SKM-1 treated with dmso at 0.1 percent for 144 hours (cell line): ENCODE measurements around the gene FOXJ2.
"Not testable (repeated sequence)": the region's sequence is repeated elsewhere in the genome, so short reads cannot be mapped to it uniquely, and the experiment has no call there.

Experiments
- DNase-seq: peaks from one replicate; lab custom pipeline; 2025; ENCODE audit not compliant: unreplicated experiment; lab: John Stamatoyannopoulos, UW

The FOXJ2 gene

DNA sequence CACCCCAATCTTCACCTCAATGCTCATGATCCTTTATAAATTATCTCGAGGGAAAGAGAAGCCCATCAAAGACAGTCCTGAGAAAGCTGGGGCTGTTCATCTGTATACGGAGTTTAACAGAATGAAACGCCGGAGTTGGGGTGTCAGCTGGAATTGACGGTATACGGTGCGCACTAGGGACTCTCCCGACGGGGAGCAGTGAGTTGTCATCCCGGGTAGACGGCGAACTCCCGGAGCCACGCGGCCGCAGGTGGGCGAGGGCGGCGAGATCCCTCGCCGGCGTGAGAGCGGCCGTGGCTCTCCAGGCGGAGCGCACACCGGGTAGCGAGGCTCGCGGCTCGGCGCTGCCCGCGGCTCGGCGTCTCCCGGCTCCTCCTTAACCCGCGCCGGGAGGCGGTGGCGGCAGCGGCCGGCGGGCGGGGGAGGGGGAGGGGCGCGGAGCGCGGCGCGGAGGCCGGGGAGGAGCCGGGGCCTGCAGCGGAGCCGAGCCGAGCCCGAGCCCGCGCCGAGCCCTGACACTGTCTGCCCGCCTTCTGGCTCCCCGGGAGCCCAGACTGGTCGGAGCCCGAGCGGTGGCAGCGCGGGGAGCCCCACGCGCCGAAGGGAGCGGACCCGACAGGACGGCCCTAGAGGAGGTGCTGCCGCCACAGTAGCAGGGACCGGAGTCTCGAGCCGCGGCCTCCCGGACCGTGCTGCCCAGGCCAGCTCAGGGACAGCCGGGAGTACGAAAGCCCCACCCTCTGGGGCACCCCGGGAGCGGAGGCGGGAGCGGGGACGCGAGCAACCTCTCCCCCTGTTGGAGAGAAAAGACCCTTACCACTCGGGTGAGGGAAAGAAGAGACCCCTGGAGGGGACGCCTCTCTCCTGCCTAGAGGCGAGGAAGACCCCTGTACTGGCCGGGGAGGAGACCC is at the start of gene FOXJ2:
TSS of gene FOXJ2 (plus strand) at position 475 of the 911 bp plus-strand sequence. CDS start 7,117 bp downstream, outside the sequence.
- no peak for DNase-seq

DNA sequence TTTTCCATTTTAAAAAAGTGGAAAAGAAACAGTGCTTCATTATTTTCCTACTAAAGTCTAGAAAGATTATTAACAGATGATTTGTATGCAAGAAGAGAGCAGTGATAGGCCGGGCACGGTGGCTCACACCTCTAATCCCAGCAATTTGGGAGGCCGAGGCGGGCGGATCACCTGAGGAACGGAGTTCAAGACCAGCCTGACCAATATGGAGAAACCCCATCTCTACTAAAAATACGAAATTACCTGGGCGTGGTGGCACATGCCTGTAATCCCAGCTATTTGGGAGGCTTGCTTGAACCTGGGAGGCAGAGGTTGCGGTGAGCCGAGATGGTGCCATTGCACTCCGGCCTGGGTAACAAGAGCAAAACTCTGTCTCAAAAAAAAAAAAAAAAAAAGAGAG is 49.5 kb upstream of the FOXJ2 start:
- DNase-seq, result not testable (repeated sequence)

DNA sequence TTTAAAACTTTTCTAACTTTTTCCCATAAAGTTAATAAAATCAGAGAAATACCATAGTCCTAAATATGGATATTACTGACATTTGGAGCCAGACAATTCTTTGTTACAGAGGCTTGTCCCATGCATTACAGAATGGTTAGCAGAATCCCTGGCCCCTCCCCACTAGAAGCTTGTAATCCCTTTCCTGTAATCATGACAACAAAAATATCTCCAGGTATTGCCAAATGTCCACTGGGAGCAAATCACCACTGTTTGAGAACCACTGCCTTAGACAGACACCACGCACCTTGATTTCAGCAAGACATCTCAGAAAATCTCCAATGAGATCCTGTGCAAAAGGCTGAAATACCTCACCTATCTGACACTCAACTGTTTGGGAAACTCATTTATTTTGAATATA is 49.1 kb upstream of the FOXJ2 start:
- DNase-seq, result not testable (repeated sequence)

DNA sequence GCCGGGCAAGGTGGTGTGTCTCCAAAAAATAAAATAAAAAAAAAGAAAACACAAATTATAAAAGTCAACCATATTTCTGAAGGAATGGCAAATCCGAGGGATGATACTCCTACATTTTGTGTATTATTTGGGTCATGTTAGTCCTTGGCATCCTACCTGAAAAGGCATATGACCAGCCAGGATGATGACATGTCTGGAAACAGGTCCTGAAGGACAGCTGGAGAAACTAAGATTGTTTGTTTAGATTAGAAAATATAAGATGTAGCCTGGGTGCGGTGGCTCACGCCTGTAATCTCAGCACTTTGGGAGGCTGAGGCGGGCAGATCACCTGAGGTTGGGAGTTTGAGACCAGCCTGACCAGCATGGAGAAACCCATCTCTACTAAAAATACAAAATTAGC is 47.6 kb upstream of the FOXJ2 start:
- DNase-seq, result no peak

DNA sequence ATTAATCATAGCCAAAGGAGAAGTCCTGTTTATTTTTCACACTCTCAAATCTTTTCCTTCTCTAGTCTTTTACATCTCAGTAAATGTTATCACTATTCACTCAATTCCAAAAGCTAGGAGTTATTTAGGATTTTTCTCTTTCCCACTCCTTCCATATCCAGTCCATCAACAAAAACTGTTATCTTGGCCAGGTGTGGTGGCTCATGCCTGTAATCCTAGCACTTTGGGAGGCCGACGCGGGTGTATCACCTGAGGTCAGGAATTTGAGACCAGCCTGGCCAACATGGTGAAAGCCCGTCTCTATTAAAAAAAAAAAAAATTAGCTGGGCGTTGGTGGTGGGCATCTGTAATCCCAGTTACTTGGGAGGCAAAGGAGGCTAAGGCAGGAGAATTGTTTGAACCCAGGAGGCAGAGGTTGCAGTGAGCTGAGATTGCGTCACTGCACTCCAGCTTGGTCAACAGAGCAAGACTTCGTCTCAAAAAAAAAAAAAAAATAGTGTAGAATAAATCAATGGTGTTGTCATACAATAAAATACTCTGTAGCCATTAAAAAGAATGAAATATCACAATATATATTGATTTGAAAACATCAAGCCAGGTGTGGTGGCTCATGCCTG is 46.6 kb upstream of the FOXJ2 start:
- no peak for DNase-seq

DNA sequence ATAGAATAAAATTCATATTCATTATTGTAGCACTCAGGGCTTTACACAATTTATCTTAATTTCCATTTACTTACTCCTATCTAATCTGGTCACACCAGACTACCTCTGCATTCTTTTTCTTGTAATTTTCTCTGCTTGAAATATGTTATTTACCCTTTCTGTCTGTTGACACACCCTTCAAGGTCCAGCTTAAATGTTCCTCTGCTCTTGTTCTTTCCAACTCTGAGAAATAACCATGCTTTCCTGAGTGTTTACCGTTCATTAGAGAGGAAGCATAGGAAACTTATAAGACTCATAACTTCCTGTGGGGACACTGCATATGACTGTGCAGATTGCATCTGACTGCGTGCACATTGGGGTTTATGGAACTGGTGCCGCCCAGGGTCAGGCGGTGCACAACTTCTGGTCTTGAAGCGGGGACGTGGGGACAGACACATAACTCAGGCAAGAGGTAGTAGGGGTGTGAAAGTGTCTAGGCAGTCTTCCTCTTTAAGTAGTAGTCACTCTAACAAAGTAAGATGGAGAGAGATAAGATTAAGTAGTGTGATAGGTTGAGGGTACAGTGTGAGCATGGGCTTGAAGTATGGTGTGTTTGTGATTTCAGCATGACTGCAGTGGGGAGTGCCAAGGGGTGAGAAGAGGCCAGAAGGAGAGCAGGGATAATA is 42.6 kb upstream of the FOXJ2 start:
- DNase-seq, result peak; percentile 46

DNA sequence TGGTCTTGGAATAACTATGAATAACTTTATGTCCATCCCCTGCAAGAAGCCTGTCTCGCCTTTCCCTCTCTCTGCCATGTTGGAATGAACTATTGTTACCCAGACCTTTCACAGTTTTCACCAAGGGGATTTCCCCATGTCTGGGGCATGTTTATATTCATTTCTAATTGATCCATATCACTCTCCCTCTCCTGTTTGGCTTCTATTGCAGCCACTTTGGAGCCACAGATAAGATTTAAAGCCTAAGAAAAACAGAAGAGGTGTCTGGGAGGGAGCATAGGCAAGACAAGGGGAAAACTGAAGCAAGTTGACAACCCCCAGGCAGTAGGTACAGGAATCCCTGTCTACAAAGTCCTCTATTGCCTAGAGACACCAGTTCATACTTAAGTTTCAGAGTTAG is 41.0 kb upstream of the FOXJ2 start:
- DNase-seq, result no peak

DNA sequence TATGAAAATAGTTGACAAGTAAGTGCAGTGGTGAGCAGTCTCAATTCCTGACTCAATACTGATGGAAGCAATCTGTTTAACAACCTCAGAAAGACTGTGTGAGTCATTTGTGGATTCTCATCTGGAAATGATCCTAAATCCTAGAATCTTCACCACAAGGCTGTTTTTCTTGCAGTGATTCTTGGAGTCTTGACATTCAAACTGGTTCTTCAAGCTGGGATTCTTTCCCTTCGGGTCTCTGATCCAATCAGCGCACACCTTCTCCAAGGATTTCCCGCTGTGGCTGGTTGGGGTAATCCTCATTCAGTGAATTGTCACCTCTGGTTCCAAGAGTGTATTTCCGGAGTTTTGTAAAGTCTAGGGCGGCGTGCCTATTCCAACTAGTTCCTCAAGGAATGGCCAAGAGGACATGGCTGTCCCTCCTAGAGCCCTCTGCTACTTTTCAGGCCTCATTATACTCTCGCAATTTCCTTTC is 37.7 kb upstream of the FOXJ2 start:
- DNase-seq, result no peak

DNA sequence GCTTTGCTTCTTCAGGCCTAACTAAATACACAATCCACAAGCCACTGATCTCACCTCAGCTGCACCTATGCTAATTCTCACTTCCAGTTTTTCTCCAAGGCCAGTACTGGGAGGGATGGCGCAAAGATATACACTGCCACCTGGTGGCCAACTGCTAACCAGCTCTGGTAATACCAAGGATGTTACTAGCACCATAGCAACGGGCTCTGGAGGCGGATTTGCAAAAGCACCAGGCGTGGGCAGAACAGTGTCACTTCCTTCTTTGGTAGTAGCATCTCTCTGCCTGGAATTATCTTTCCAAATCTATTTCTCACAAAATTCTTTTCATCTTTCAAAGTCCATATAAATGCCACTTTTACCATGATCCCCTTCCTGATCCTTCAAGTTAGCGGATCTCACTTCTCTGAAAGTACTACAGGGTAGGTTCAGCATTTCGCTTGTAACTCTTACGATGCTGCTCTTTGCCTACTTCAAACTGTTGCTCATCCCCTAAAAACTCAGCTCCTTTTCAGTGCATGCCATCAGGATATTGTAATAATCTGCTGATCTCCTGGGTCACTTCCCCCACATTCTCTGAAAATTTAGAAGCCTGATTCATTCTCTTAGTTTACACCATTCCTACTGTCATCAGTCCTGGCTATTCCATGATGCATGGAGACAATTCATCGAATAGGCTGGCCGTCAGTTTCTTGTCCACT is 37.1 kb upstream of the FOXJ2 start:
- peak; percentile 76 for DNase-seq

DNA sequence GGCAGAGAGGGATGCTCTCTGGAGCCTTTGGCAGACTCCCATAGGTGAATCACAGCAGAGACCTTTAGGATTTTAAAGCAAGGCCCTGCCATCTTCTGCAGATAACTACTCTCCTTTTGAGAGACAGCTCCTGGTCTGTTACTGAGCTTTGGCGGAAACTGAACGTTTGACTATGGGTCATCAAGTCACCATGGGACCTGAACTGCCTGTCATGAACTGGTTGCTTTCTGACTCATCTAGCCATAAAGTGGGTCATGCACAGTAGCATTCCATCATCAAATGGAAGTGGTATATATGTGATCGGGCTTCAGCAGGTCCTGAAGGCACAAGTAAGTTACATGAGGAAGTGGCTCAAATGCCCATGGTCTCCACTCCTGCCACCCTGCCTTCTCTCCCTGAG is 31.7 kb upstream of the FOXJ2 start:
- not testable (repeated sequence) for DNase-seq

DNA sequence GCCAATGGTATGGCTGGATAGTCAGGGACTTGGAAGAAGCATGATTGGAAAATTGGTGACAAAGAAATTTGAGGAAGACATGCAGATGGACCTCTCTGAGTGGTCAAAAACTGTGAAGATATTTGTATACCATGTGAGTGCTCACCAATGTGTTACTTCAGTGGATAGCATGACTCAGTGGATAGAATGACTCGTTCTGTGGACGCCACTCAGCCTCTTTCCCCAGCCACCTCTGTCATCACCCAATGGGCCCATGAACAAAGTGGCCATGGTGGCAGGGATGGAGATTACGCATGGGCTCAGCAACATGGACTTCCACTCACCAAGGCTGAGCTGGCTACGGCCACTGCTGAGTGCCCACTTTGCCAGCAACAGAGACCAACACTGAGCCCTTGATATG is 31.0 kb upstream of the FOXJ2 start:
- DNase-seq, result not testable (repeated sequence)

DNA sequence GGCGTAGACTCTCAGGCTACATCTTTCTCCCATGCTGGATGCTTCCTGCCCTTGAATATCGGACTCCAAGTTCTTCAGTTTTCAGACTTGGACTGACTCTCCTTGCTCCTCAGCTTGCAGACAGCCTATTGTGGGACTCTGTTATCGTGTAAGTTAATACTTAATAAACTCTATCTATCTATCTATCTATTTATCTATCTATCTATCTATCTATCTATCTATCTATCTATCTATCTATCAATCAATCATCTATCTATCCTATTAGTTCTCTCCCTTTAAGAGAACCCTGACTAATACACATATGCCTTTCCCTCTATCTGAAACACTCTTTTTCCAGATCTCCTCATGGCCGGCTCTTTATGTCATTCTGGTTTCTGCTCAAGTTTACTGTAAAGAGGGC is 27.6 kb upstream of the FOXJ2 start:
- not testable (repeated sequence) for DNase-seq

DNA sequence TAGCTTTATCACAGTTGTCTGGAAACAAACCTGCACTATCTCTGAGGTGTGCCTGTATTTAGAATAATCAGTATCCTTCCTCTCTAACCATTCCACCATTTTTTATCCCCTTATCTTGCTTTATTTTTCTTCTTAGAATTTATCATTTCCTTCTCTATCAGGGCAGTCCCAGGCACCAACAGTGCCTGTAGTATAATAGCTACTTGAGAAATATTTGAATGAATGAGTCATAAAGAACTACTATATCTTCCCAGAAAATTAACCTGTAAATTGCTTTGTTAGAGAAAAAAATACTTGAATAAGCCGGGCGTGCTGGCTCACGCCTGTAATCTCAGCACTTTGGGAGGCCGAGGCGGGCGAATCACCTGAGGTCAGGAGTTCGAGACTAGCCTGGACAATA is 21.2 kb upstream of the FOXJ2 start:
- no peak for DNase-seq

DNA sequence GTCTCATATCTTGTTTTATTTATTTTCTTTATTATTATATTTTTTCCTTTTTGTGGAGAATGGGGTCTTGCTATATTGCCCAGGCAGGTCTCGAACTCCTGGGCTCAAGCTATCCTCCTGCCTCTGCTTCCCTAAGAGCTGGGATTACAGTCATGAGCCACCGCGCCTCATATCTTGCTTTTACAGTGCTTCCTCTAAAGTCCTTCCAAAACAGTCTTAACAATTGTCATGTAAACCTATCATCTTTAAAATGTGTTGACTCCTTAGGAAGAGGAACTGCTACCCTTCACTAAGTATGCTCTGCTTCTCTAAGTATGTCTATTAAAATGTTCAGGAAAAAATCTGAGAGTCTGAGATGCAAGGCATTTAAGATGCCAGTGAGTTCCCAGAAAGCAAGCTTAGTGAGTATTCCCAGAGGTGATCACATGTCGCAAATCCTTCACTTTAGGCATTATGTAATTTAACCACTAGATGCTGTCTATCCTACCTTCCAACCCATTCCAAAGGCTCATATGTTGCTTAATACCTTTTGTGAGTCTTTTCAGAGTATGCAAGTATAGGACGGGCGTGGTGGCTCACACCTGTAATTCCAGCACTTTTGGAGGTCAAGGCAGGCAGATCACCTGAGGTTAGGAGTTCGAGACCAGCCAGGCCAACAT is 19.7 kb upstream of the FOXJ2 start:
- no peak for DNase-seq

DNA sequence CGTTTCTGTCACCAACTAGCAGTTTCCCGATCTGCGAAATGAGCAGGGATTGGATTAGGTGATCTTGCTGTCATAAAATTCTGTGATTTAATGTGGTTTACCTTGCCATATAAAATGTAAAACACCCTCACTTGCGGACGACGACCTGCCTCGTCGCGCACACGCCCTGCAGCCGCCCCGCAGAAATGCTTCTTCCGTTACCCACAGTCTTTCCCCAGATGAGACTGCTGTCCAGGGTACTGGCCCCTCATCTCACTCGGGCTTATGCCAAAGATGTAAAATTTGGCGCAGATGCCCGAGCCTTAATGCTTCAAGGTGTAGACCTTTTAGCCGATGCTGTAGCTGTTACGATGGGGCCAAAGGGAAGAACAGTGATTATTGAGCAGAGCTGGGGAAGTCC is 17.7 kb upstream of the FOXJ2 start:
- no peak for DNase-seq

DNA sequence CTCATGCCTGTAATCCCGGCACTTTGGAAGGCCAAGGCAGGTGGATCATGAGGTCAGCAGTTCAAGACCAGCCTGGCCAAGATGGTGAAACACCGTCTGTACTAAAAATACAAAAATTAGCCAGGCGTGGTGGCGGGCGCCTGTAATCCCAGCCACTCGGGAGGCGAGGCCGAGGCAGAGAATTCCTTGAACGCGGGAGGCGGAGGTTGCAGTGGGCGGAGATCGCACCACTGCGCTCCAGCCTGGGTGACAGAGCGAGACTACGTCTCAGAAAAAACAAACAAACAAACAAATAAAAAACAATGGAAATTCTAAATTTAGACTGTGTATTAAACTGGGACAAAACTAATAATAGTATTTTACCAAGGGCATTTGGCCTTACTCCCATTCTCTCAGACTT is 14.3 kb upstream of the FOXJ2 start:
- DNase-seq, result not testable (repeated sequence)

DNA sequence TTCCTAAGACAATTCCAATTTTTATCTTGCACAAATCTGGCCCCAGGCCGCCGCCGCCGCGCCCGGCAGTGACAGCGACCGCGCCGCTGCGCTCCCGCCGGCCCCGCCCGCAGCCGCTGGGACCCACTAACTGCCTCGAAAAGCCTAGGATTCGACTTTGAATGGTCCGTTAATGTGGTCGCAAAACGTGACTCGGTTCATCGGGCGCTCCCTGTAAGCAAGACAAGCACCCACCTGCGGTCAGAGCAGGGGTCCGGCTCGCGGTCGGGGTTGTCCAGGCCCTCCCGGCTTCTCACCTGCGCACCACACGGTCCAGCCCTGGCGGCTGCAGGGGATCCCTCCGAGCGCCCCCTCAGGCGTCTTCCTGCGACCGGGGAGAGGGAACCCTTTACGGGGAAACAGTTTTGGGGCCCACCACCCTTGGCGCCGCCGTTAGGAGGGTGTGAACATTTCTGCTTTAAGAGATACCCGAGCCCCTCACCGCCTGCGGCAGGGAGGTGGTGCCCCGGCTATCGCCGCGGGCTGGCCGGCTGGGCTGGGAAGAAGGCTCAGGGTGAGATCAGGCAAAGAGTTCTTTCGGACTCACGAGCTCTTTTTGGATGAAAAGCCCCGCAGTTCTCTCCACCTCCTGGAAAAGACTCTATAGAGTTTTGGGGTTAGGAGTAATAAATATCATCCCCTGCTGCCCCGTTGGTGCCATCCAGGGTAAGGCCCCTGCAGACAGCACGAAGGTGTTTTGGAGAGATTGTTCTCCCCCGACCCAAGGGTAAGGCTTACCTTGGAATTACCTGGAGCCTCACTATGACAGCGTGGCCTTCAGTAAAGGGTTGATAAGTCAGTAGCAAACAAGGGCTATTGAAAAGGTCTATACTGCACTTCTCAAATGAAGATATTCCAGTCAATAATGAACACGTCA is 13.6 kb upstream of the FOXJ2 start:
- DNase-seq, result no peak

DNA sequence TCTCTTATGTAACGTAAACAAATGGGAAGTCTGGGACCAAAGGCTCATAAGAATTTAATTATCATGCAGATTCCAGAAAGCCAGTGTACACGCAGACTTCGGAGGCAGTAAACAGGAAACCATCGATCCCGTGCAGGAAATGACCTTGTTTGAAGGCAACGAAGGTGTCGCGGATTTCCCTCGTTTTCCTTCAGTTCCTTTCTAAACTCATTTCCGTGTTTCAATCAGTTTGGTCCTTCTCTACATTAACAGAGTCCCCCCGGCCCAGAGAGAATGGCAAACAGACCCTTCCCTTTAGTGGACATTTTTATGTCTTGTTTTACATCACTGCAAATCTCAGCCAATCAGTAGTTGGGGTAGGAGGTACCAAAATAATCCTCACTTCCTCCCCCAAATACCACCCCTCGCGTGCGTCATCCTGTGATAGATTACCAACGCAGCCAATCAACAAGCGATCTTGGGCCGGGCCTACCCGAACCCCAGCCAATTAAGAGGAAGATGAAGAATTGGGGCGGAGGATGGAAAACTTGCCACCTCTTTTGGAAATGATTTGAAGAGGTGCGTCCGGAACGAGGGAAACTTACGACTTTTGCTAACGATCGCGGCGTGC is 6.1 kb upstream of the FOXJ2 start:
- DNase-seq, result peak; percentile 90

DNA sequence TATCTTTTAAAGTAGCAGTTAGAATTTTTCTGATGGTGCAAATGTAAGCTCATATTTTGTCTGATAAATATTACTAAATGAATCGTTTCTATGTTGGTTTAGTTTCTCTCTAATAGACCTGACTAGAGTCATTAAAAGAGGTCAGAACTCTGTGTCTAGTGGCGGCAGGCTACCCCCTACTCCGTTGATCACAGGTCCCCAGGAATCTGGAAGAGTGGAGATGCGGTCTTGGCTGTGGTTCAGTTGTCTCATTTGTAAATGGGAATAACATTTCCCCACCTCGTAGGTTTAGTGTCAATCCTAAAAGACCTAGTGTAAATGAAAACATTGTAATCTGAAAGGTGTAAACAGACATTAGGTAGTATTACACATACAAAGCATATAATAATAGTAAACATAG is 4.7 kb upstream of the FOXJ2 start:
- no peak for DNase-seq
